Posterior vena cava (tissue), 2 donors: Measurements from ENCODE around the gene RGS6. TPM values are rescaled to one million over a fixed set of nuclear protein-coding genes. Genes with fewer than 3 reads are reported as not detected.

Experiments
- DNase-seq: peaks from one replicate; pipeline ENCODE4 v3.0.0-alpha.2; 2020; ENCODE audit warnings: low spot score
- intact Hi-C, 2 donors: fragments of 100-400 bp; cut with DNase I; formaldehyde crosslinking; loops; one replicate each; pipeline versions ENCODE4 v1.14.1 to v1.14.2; 2022 to 2023
- total RNA-seq, 2 donors: library from RNA; stranded (reverse); fragmentation: NEBNext Ultra II Directional; extraction: Animal tissue kit (Norgen Biotek cat#: 25700); gene quantifications; one replicate each; pipeline ENCODE4 v1.2.1, GENCODE V29; 2021
- donor health status: DM: yes; HTN: yes; CAD: no.
- donor health status: DM: yes; HTN: yes; CAD: no.

RGS6 gene
- total RNA-seq, 2 donors from 2014 or later, result 1.1 to 2.0 TPM

DNA sequence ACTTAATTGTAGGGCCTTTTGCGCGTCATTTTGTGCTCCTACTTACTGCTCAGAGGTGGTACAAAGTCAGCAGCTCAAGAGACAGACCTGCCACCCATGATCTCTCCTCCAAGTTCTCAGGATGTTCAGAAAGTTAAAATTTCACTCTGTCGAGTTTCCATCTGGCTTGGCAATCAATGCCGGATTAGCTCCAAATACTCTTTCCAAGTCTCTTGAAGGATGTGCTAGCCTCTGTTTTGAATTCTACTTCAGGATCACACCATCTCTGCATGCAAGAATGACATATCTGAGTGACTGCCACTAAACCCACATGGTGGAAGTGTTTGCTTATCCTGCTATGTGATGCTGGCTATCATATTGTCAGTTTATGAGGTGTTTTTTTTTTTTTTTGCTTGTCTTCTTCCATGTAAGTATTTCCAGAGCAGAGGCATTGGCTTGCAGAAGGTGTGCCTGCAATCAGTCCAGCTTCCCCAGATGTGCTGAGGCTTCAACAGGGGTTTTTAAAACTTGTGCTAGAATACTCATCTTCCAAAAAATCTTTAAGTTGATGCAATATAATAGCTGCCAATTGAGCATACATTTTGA, 125.6 kb downstream of the RGS6 start:
- DNase-seq, result no peak
- intact Hi-C loops, result no loop called here

DNA sequence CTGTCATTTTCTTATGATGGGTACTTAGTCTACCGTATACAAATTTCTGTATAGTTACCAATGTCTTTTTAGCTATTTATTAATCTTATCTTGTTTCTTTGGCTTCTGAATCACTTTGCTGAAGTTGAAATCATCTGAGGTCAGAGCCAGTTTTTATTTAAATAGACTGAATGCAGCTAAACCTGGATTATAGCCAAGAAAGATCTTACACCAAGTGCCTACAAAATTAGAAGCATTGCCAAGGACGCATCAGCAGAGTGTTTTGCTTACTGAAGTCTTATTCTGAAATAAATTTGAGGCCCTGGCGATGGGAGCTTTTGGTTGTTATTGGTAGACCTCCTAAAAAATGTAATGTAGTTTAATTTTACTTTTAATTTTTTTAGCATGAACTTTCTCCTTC, 128.2 kb downstream of the RGS6 start:
- DNase-seq, result no peak
- intact Hi-C loops, result no loop called here

- no peak for DNase-seq
- intact Hi-C loops, result no loop called here
These were observed 128.7 kb downstream of the RGS6 start for GRCh38 chr14:72060917-72061316.

DNA sequence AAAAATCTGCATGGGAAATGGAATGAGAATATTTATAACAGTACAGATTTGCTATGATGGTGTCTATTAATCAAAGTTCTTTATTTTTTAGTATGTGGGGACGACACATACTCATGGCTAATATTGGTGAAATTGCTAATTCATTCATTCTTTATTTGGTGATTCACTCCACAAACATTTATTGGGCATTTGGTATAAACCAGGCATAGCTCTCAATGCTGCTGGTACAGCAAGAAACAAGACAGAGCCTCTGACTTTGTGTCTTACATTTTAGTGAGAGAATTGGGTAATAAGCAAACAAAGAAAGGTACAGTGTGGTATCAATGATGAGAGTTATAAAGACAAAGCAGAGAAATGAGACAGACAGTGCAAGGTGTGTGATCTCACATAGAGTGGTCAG, 129.5 kb downstream of the RGS6 start:
- intact Hi-C loops, result no loop called here
- no peak for DNase-seq

- DNase-seq, result no peak
- intact Hi-C loops, result no loop called here
These were observed 131.6 kb downstream of the RGS6 start for GRCh38 chr14:72063761-72064282.

DNA sequence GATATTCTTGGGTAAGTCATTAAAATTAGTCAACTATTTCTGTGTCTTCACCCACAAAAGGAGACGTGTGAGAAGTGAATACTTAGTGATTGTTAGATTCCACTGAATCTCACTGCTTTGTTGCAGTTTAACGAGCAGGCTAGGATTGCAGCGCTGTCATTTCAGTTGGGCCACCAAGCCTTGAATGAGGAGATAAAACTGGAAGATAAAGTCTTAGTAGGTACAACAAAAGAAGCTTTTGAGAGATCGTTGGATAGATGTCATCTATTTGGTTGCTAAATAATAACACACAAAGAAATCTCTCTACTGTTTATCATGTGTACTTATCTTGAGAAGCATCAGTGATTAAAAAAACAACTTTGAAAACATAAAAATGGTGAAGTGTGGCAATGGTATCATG, 132.3 kb downstream of the RGS6 start:
- DNase-seq, result no peak
- intact Hi-C loops, result no loop called here

DNA sequence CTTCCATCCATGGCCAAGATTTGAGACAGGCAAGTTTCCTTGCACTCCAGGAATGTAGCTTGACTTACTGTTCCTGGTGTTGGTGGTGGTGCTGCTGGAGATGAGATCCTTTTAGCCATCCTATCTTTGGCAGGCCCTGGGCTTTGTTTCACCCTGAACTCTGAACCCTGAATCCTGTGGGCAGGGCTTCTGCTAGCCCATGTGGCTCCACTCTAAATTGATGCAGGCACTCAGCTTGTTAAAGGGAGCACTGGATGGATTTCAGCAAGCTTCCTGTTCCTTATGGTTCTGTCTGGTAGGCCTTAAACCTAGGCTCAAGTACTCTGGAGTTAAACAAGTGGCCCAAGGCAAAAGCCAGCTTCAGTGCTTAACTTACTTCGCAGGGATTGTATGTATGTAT, 138.2 kb downstream of the RGS6 start:
- intact Hi-C loops, result no loop called here
- no peak for DNase-seq

DNA sequence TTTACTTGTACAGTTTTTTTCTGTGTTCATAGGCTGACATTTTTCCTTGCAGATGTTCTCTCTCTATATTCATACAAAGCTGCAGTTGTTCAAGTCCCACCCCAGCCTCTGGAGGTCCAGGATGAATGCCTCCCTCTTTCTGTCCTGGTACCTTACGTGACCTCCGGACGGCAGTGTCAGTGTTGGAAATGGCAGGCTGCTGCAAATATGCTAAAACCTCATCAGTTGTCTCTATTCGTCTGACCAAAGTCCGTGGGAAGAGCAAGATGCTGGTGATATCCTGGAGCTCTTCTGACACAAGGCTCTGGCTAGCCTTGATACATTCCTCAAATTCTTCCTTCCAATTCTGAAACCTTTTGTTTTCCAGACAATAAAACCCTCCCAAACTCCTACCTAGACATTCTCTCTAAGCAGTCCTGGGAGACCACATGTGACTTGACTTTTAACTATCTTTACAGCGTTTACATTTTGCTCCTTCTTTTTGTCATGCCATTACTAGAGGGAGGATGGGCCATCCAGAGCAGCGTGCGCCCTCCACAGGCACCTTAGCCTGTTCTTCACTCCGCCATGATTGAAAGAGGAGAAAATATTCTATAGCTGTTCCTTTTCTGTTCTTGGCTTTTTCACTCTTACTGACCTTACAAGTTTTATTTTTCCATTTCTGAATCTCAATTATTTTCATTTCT, 143.6 kb downstream of the RGS6 start:
- intact Hi-C loops, result no loop called here
- DNase-seq, result no peak

DNA sequence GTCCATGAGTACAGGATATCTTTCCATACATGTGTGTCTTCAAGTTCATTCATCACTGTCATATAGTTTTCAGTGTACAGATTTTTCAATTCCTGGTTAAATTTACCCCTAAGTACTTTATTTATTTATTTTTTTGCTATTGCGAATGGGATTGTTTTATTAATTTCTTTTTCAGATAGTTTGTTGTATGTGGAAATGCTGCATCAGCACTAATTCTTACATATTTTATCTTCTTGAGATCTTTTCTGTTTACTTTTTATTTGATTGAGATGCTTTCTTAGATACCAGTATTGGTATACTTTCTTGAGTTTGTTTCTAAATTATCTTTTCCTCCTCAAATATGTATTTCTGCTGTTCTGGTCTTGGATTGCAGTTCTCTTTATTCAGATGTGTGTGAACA, 148.9 kb downstream of the RGS6 start:
- no peak for DNase-seq
- intact Hi-C loops, result no loop called here

GRCh38 chr14:72084935-72085334, 152.7 kb downstream of the RGS6 start:
- DNase-seq, result no peak
- intact Hi-C loops, result no loop called here

- intact Hi-C loops, result no loop called here
- no peak for DNase-seq
These were observed 157.4 kb downstream of the RGS6 start for GRCh38 chr14:72089625-72090024.

- DNase-seq, result no peak
- intact Hi-C loops, result no loop called here
These were observed 162.8 kb downstream of the RGS6 start for GRCh38 chr14:72094844-72095582.

- intact Hi-C loops, result no loop called here
- DNase-seq, result no peak
These were observed 165.0 kb downstream of the RGS6 start for GRCh38 chr14:72097173-72097783.

GRCh38 chr14:72098210-72098609, 166.0 kb downstream of the RGS6 start:
- intact Hi-C loops, result no loop called here
- no peak for DNase-seq

DNA sequence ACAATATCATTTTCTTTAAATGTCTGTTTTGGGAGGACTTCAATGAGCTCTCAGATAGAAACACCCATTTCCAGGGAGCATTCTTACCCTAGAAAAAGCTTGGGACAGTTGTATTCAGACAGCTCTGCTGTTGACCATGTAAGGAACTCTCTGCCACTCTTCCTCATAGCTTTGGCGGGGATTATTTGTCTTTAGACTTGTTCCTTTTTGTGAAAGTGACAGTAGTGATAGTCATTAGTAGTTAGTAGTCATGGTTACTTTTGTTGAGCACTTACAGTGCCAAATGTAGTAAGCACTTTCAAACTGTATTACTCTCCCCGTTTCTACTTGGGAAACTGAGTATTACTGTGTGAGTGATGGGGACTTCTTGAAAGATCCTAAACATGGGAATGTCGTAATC, 167.3 kb downstream of the RGS6 start:
- DNase-seq, result no peak
- intact Hi-C loops, result no loop called here

- intact Hi-C loops, result loop anchor here in 1 of 2 donors (5.0 kb wide), 1 partner anchor 1482 kb away; no protein-coding TSS in a partner anchor
These were observed 171.9 kb downstream of the RGS6 start for GRCh38 chr14:72104011-72104613.

GRCh38 chr14:72111911-72112310, 179.7 kb downstream of the RGS6 start:
- intact Hi-C loops, result no loop called here

More at GRCh38 chr14:72104011-72104613, 171.9 kb downstream of the RGS6 start:
- no peak for DNase-seq

DNA sequence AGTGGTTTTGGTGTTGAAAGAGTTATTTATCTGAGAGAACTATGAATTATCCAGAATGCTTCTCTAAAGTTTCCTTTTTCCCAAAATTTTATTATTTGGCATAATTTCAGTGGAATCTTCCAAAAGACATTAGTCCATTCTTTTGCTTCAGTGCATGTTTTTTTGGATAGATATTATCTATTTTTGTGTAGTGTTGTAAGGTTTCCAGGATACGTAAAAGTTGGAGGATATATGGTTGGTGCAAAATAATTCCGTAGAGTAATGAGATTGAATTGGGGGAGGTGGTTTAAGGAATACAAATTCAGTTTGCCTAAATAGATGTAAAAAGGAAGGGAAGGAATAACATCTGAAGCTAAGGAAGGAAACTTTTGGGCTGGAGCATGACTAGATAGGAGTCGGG, 186.6 kb downstream of the RGS6 start:
- intact Hi-C loops, result no loop called here
- no peak for DNase-seq

More at GRCh38 chr14:72111911-72112310, 179.7 kb downstream of the RGS6 start:
- DNase-seq, result no peak

- intact Hi-C loops, result no loop called here
- no peak for DNase-seq
These were observed 188.1 kb downstream of the RGS6 start for GRCh38 chr14:72120315-72120714.

DNA sequence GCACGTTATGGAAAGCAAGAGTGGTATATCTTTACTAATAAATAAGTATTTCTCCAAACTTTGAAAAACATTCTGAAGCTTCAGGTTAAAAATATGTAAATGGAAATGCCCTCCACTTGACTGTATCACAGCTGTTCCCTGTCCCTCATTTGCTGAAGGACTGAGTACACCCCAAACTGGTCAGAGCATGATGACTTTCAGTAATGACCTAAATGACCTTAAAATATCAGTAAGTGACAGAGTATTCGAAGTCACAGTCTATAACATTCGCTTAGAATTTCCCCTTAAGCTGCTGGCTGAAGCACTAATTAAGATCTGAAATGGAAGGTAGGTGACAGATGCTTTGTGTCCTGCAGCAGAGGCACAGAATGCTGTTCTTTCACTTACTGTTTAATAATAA, 191.5 kb downstream of the RGS6 start:
- no peak for DNase-seq
- intact Hi-C loops, result no loop called here
